ENCODE data around the gene ZSWIM6.

- TF ChIP-seq CTCF (IDR thresholded peaks at IDR 0.05), result no peak
- no peak for TF ChIP-seq POLR2A (IDR thresholded peaks at IDR 0.05)
Observed at GRCh38 chr5:61449804-61450492, 117.9 kb downstream of the ZSWIM6 start.

Measured in heart left ventricle (tissue), 13 donors.